GM12891 (cell line): ENCODE data around the gene INTS7.

Source experiments
- PAX5 ChIP-seq: IDR thresholded peaks from 2 replicates; pipeline ENCODE4 v1.6.1; 2011; ENCODE audit warnings: low read length, moderate library complexity, mild to moderate bottlenecking; ENCODE audit not compliant: insufficient read depth, severe bottlenecking
- POLR2A ChIP-seq: IDR thresholded peaks from 2 replicates; pipeline ENCODE4 v1.6.1; 2011; ENCODE audit warnings: low read depth, low read length, control low read depth
- POLR2AphosphoS5 ChIP-seq: IDR thresholded peaks from 2 replicates; pipeline ENCODE4 v1.6.1; 2011; ENCODE audit warnings: low read depth, low read length, control low read depth
- POU2F2 ChIP-seq: IDR thresholded peaks from 2 replicates; pipeline ENCODE4 v1.6.1; 2011; ENCODE audit warnings: low read depth, mild to moderate bottlenecking, control low read depth, low read length, moderate library complexity
- SPI1 ChIP-seq: IDR thresholded peaks from 2 replicates; pipeline ENCODE4 v1.6.1; 2011; ENCODE audit warnings: low read depth, low read length, control low read depth
- TAF1 ChIP-seq: IDR thresholded peaks from 2 replicates; pipeline ENCODE4 v1.6.1; 2011; ENCODE audit warnings: low read depth, low read length, control low read depth

DNA sequence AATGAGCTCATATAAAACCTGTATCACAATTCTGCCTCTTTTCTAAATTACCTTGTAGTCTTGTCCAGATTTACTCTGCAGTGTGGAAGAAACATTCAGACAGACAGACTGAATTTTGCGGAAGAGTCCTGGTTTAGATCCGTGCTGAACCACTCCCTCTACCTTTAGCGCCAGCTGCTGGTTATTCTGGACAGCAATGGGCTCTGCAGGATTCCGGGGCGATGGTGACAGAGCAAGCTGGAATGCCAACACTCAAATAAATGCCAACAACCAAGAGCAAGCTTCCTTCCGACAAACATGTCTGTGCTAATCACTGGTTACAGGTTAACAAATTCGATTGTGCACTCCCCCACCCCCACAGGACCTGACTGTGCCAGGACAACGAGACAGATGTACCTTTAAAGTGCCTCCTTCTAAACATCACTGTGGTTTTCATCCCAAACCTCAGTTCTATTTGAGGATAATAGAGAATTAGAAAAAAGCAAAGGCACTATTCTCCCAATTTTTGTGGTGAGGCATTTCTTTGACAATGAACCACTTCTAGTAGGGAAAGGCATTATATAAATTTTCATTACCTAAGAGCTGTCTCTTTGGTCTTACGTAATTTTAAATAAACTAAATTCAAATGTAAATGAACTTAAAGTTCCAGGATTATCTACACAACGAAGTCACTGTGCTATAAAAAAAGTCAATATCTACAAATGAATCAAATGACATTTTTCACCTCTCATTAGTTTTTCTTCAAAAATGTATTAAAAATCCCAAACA, 90.4 kb downstream of the INTS7 start:
- TF ChIP-seq POLR2AphosphoS5 (no peak), POLR2A (no peak), TAF1 (no peak), PAX5 (no peak), POU2F2 (no peak), SPI1 (no peak)
